ENCODE results near the gene CCT3.
"Not testable (repeated sequence)": the region's sequence is repeated elsewhere in the genome, so short reads cannot be mapped to it uniquely, and the experiment has no call there.

CCT3 gene

GRCh38 chr1:156336242-156336641 lies 1.9 kb downstream of the CCT3 start:
- DNase-seq (ENCODE audit: low read depth), result no peak

- not testable (repeated sequence) for DNase-seq (ENCODE audit: low read depth)
Measured at GRCh38 chr1:156323179-156323578, 14.9 kb downstream of the CCT3 start.

GRCh38 chr1:156320560-156320959 lies 17.5 kb downstream of the CCT3 start:
- no peak for DNase-seq (ENCODE audit: low read depth)

- no peak for DNase-seq (ENCODE audit: low read depth)
Measured at GRCh38 chr1:156319664-156320063, 18.4 kb downstream of the CCT3 start.

- no peak for DNase-seq (ENCODE audit: low read depth)
Measured at GRCh38 chr1:156316909-156317308, 21.2 kb downstream of the CCT3 start.

- no peak for DNase-seq (ENCODE audit: low read depth)
Measured at GRCh38 chr1:156310962-156311361, 27.1 kb downstream of the CCT3 start.

GRCh38 chr1:156308078-156308477 lies 30.0 kb downstream of the CCT3 start:
- no peak for DNase-seq (ENCODE audit: low read depth)

- no peak for DNase-seq (ENCODE audit: low read depth)
Measured at GRCh38 chr1:156305215-156305614, 32.9 kb downstream of the CCT3 start.

- no peak for DNase-seq (ENCODE audit: low read depth)
Measured at GRCh38 chr1:156303241-156303640, 34.9 kb downstream of the CCT3 start.

- no peak for DNase-seq (ENCODE audit: low read depth)
Measured at GRCh38 chr1:156298852-156299357, 39.2 kb downstream of the CCT3 start, which contains the start of gene VHLL. TSS of gene VHLL (minus strand) at chr1:156299307. CDS start at chr1:156299189, 118 bp downstream.

- DNase-seq (ENCODE audit: low read depth), result peak; percentile 43
Measured at GRCh38 chr1:156295391-156295947, 42.6 kb downstream of the CCT3 start, which contains the start of gene GLMP. TSS of gene GLMP (minus strand) at chr1:156295679. CDS start at chr1:156295645, 34 bp downstream.

- no peak for DNase-seq (ENCODE audit: low read depth)
Measured at GRCh38 chr1:156293895-156294294, 44.2 kb downstream of the CCT3 start.

- no peak for DNase-seq (ENCODE audit: low read depth)
Measured at GRCh38 chr1:156293098-156293434, 45.0 kb downstream of the CCT3 start.

- DNase-seq (ENCODE audit: low read depth), result no peak
Measured at GRCh38 chr1:156291226-156292061, 46.6 kb downstream of the CCT3 start.

GRCh38 chr1:156289857-156290256 lies 48.2 kb downstream of the CCT3 start:
- DNase-seq (ENCODE audit: low read depth), result no peak

- DNase-seq (ENCODE audit: low read depth), result no peak
Measured at GRCh38 chr1:156286061-156286460, 52.0 kb downstream of the CCT3 start.

- DNase-seq (ENCODE audit: low read depth), result no peak
Measured at GRCh38 chr1:156285437-156285836, 52.7 kb downstream of the CCT3 start.

GRCh38 chr1:156284757-156285156 lies 53.3 kb downstream of the CCT3 start:
- DNase-seq (ENCODE audit: low read depth), result no peak

- DNase-seq (ENCODE audit: low read depth), result no peak
Measured at GRCh38 chr1:156284112-156284511, 54.0 kb downstream of the CCT3 start, which contains the start of gene TMEM79. TSS of gene TMEM79 (plus strand) at chr1:156284325. CDS start at chr1:156285227, 902 bp downstream.

GRCh38 chr1:156283521-156283920 lies 54.6 kb downstream of the CCT3 start:
- no peak for DNase-seq (ENCODE audit: low read depth)

- peak; percentile 96 for DNase-seq (ENCODE audit: low read depth)
Measured at GRCh38 chr1:156282479-156283222, 55.4 kb downstream of the CCT3 start, which contains the start of gene SMG5. TSS of gene SMG5 (minus strand) at chr1:156282825. CDS start at chr1:156282680, 145 bp downstream.
